ENCODE results near the gene CYTH2.

Gene CYTH2, protein sequence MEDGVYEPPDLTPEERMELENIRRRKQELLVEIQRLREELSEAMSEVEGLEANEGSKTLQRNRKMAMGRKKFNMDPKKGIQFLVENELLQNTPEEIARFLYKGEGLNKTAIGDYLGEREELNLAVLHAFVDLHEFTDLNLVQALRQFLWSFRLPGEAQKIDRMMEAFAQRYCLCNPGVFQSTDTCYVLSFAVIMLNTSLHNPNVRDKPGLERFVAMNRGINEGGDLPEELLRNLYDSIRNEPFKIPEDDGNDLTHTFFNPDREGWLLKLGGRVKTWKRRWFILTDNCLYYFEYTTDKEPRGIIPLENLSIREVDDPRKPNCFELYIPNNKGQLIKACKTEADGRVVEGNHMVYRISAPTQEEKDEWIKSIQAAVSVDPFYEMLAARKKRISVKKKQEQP

DNA sequence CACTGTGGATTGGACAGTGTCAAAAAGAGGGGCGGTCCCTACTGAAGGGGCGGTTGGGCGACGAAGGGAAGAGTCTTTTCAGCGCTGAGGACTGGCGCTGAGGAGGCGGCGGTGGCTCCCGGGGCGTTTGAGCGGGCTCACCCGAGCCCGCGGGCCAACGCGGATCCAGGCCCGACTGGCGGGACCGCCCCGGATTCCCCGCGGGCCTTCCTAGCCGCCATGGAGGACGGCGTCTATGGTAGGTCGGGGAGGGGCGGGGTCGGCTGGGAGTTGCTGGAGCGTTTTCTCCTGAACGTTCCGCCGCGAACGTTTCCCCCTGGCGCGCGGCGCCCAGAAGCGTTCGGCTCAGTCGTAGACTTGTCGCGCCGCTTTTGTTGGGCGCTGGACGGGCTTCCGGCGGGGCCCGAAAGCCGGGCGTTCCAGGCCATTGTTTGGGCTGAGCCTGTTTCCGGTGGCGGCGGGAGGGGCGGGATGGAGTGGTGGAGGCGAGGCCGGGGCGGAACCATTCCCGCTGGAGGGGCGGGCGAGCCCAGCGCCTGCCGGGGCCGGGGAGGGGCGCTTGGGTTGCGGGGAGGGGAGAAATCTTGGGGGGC is at the start of gene CYTH2:
Gene CYTH2 (plus strand): TSS at position 81 of the 593 bp plus-strand sequence. CDS start 139 bp downstream, at position 220.
- DNase-seq: peak; percentile 78

DNA sequence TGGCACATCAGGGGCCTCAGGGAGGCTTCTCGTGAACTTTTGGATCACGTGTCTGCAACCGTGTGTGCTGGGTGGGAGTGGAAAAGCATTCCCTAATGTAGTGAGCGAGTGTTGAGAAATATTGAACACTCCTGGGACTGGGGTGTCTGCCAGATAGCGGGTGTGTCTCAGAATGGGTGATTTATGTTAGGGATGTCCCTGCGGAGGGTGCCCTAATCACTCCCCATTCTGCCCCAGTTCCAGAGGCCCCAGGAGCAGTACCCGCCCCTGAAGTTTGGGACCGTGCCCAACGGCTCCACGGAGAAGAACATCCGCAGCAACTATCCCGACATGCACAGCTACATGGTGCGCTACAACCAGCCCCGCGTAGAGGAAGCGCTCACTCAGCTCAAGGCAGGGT is 47.6 kb upstream of the CYTH2 start:
- no peak for DNase-seq

DNA sequence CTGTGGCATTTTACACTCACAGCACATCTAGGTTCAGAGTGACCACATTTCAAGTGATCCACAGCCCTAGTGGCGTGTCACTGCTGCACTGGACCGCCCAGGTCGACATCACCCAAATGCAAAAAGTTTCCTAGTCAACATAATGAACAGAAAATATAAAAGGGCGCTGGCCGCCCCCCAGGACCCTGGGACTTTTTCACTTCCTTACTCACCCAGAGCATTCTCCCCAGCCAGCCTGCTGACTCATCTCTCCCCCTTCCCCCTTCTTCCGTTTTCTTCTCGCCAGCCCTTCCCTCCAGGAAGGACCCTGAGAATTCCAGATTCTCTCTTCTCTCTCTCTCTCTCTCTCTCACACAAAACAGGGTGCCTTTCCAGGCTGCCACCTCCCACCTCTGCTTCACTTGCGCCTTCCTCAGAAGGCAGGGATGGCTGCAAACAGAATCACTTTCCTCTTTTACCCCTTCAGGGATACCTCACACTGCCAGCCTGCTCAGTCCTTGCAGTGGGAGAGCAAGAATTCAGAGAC is 44.4 kb upstream of the CYTH2 start:
- DNase-seq: peak; percentile 28

DNA sequence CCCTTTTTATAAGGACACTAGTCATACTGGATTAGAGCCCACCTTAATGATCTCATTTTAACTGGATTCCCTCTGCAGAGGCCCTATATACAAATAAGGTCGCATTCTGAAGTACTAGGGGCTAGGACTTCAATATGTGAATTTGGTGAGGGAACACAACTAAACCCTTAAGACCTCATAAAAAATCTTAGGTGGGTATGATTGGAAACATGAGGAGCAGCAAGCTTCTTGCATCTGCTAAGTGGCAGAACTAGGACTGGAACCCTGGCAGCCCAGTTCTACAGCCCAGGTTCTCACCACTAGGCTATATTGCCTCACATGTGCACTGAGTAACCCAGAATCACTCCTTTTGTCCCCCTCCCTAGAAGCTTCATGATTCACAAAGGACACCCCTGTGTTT is 40.5 kb upstream of the CYTH2 start:
- DNase-seq: no peak

DNA sequence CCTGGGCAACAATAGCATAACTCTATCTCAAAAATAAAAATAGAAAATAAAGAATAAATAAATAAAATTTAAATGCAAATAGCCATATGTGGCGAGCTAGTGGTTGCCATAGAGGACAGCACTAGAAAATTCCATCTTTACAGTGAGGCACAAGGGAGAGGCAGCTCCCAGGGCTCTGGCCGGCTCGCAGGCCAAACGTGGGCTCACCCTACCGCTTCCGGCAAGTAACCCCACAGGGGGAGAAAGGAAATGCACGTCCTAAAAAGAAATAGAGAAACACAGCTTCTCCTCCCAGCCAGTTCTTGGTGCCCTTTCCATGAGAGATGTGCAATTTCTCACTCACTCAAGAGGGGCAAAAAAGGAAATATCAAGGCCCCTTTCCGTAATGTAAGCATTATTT is 35.8 kb upstream of the CYTH2 start:
- peak; percentile 26 for DNase-seq

DNA sequence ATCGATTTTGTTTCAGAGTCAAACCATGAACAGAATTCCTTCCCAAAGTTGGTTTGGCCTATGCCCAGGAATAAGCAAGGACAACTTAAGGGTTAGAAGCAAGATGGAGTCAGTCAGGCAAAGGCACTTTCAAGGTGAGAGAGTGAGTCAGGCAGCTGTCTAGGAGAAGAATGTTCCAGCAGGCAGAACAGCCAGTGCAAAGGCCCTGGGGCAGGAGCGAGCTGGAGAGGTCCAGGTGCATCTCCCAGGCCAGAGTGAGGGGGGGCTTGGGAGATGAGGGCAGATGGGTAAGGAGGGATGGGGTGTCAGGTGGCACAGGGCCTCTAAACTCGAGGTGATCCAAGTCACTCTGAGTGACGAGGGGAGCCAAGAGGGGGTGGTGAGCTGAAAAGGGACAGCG is 32.6 kb upstream of the CYTH2 start:
- DNase-seq: no peak

DNA sequence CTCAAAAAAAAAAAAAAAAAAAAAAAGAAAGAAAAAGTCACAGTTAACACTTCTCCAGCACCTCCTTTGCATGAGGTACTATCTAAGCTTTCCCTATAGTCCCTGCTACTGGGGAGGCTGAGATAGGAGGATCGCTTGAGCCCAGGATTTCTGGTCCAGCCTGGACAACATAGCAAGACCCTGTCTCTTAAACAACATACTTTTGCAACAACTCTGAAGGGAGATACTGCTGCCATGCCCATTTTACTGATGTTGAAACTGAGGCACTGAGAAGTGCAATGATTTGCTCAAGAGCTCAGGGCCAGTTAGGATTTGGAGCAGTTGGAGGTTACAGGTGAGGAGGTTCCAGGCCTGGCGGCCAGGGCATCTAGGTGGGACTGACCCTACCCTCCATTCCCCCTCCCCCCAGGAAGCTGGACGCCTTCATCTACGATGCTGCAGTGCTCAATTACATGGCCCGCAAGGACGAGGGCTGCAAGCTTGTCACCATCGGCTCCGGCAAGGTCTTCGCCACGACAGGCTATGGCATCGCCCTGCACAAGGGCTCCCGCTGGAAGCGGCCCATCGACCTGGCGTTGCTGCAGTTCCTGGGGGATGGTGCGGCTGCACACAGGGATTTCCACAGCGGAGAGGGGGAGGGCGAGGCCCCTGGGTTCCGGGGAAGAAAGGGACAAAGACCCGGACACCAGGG is 27.7 kb upstream of the CYTH2 start:
- DNase-seq: no peak

DNA sequence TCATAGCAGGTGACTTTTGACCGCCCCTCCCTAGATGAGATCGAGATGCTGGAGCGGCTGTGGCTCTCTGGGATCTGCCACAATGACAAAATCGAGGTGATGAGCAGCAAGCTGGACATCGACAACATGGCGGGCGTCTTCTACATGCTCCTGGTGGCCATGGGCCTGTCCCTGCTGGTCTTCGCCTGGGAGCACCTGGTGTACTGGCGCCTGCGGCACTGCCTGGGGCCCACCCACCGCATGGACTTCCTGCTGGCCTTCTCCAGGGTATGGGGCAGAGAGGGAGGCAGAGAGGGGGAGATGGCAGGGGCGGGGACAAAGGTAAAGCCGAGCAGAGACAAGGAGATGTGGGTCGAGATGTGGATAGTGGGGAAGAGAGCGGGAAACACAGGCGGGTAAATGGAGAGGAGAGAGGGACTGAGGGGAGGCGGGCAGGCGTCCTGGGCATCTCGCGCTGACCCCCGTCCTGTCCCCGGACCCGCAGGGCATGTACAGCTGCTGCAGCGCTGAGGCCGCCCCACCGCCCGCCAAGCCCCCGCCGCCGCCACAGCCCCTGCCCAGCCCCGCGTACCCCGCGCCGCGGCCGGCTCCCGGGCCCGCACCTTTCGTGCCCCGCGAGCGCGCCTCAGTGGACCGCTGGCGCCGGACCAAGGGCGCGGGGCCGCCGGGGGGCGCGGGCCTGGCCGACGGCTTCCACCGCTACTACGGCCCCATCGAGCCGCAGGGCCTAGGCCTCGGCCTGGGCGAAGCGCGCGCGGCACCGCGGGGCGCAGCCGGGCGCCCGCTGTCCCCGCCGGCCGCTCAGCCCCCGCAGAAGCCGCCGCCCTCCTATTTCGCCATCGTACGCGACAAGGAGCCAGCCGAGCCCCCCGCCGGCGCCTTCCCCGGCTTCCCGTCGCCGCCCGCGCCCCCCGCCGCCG is 26.8 kb upstream of the CYTH2 start:
- DNase-seq: no peak

DNA sequence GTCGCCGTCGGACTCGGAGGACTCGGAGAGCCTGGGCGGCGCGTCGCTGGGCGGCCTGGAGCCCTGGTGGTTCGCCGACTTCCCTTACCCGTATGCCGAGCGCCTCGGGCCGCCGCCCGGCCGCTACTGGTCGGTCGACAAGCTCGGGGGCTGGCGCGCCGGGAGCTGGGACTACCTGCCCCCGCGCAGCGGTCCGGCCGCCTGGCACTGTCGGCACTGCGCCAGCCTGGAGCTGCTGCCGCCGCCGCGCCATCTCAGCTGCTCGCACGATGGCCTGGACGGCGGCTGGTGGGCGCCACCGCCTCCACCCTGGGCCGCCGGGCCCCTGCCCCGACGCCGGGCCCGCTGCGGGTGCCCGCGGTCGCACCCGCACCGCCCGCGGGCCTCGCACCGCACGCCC is 25.9 kb upstream of the CYTH2 start:
- DNase-seq: no peak

DNA sequence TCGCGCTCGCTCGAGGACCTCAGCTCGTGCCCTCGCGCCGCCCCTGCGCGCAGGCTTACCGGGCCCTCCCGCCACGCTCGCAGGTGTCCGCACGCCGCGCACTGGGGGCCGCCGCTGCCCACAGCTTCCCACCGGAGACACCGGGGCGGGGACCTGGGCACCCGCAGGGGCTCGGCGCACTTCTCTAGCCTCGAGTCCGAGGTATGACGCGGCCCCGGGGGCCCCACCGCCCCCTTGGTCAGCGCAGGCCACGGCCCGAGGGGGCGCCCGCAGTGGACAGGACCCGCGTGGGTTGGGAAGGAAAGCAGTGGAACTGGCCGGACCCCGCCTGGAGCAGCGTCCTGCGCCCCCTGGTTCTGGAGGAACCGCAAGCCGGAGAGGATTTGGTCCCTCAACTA is 25.4 kb upstream of the CYTH2 start:
- DNase-seq: no peak

DNA sequence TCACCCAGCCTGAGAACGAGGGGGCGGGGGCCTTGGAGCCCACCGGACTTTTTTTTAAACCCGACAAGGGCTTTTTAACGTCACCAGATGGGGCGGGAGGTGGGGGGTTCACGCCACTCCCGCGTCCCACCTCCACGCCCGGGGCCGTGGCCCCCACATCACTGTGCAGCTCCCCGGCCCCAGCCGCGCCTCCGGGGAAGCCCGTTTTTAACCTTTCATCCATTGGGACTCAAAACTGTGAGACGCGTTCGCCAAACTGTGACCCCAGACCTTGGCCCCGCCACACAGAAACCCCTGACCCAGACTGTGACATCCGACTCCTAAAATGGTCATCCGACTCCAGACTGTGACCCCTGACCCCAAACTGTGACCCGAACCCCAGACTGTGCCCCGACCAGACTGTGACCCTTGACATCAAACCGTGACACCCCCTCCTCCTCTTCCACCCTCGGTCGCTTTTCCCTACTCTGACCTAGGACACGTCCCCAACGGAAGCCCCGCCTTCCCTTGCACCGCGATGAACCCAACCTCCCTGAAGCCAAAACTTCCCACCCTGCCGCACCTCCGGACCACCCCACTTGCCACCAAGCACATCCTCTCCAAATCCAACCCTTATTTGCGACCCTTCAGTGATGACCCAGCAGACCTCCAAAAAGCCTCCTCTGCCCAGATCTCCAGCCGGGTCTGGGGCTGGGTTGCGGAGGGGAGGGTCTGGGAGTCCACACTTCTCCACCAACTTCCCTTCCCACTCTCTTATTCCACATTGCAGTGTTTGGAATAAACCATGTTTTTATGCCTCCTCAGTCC is 24.8 kb upstream of the CYTH2 start:
- DNase-seq: no peak

DNA sequence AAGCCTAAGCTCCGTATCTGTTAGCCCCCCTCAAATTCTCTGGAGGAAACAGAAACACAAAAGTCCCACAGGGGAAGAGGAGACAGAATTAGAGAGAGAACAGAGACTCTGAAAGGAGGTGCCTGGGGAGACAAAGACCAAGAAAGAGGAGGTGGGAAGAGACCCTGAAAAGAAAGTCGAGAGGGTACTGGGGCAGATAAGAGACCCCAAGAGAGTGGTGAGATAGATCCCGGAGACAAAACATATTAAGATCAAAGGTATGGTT is 24.3 kb upstream of the CYTH2 start:
- DNase-seq: no peak

DNA sequence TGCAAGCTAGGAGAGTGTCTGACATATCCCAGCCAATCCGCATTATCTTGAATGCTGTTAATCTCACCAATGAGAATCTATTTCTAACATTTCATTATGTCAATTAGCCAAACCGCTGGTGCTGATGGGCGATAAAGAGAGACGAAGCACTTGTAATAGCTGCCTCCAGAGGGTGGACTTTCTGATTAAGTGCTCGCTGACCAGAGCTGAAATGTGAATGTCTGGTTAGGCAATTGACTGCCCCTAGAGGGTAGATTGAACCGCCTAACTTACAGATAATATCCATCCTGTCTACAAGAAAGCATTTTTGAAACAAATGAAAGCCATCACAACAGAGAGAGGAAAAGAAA is 23.9 kb upstream of the CYTH2 start:
- DNase-seq: peak; percentile 98

DNA sequence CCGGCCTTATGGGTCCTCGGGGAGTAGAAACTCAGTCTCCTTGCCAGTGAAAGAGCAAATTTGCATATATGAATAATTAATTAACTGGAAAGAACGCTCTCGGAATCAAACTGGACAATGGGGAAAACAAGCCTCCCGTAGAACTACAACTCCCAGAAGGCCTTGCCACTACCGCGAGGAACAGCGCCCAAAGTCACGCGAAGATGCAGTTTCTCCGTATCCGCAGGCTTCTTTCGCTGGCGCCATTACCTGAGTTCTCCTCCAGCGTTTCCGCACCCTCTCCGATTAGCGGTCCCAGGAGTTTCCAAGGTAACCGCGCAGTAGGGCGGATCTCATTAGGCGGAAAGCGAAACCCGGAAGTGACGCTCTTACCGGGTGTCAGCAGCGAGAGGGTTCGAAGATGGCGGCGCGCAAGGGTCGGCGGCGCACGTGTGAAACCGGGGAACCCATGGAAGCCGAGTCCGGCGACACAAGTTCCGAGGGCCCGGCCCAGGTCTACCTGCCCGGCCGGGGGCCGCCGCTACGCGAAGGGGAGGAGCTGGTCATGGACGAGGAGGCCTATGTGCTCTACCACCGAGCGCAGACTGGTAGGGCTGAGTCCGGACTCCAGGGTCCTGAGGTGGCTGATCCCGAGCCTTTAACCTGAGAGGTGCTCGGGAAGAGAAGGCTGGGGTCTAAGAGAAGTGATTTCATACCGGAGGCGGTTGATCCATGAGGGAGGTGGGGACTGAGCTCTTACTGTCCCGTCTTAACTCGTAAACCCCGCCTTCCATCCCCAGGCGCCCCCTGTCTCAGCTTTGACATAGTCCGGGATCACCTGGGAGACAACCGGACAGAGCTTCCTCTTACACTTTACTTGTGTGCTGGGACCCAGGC is 23.3 kb upstream of the CYTH2 start, which contains the start of gene GRWD1:
Gene GRWD1 (plus strand): TSS at position 378 of the 876 bp plus-strand sequence. CDS start 23 bp downstream, at position 401.
- peak; percentile 98 for DNase-seq

DNA sequence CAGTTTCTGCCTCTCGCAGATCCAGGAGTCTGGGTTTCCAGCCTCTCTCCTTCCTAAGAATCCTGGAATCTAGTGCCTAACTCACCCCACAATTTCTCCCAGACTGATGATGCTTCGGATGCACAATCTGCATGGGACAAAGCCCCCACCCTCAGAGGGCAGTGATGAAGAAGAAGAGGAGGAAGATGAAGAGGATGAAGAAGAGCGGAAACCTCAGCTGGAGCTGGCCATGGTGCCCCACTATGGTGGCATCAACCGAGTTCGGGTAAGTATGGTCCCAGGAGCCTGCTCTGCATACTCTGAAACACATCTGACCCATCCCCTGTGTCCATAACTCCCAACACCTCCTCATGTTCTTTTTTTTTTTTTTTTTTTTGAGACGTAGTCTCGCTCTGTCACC is 22.6 kb upstream of the CYTH2 start:
- no peak for DNase-seq

DNA sequence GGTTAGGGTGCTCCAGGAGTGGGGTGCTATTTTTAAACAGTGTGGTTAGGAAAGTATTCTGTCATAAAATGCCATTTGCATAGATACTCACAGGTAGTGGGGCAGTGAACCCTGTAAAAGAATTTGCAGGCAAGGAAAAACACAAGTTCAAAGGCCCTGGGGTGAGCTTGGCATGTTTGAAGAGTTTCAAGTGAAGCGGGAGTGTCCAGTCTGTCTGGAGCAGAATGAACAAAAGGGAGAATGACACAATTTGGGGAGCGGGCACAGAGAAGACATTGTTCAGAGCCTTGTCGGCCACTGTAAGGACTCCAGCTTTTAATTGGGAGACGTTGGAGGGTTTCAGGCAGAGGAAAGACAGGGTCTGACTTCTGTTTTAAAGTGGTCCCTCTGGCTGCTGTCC is 20.6 kb upstream of the CYTH2 start:
- DNase-seq: no peak

DNA sequence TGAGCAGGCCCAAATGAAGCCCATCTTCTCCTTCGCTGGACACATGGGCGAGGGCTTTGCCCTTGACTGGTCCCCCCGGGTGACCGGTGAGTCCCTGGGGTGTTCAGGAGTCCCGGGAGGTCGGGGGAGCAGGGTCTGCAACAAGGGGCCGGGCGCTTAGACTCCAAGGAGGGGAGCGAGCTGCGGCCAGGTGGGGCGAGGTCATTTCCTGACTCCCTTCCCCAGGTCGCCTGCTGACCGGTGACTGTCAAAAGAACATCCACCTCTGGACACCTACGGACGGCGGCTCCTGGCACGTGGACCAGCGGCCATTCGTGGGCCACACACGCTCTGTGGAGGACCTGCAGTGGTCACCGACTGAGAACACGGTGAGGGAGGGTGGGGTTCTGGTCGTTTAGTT is 18.7 kb upstream of the CYTH2 start:
- no peak for DNase-seq

DNA sequence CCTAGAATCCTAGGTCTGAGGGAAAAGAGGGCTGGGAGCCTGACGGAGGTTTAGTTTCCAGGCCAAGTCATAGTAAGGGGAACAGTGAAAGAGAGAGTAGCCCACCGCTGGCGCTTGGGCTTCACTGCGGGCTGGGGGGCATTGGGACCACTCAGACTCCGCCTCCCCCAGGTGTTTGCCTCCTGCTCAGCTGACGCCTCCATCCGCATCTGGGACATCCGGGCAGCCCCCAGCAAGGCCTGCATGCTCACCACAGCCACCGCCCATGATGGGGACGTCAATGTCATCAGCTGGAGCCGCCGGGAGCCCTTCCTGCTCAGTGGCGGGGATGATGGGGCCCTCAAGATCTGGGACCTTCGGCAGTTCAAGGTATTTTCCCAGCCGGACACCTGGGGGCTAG is 18.3 kb upstream of the CYTH2 start:
- no peak for DNase-seq

DNA sequence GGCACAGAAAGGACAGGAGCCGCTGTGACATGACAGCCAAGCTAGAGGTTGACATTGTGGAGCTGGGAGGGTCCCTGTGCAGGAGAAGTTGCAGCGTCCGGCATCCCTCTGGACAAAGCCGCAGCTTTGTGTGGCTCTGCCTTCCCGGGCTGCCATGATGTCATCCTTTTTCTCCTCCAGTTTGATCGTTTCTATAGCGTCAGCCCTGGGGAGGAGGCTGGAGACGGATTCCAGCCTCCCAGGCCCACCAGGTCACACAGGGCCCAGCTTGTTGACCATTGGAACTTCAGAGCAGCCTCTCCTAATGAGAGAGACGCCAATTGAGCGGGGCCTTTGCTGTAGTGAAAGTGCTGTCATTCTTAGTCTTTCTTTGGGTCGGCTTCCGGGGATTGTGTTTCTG is 17.5 kb upstream of the CYTH2 start:
- no peak for DNase-seq

DNA sequence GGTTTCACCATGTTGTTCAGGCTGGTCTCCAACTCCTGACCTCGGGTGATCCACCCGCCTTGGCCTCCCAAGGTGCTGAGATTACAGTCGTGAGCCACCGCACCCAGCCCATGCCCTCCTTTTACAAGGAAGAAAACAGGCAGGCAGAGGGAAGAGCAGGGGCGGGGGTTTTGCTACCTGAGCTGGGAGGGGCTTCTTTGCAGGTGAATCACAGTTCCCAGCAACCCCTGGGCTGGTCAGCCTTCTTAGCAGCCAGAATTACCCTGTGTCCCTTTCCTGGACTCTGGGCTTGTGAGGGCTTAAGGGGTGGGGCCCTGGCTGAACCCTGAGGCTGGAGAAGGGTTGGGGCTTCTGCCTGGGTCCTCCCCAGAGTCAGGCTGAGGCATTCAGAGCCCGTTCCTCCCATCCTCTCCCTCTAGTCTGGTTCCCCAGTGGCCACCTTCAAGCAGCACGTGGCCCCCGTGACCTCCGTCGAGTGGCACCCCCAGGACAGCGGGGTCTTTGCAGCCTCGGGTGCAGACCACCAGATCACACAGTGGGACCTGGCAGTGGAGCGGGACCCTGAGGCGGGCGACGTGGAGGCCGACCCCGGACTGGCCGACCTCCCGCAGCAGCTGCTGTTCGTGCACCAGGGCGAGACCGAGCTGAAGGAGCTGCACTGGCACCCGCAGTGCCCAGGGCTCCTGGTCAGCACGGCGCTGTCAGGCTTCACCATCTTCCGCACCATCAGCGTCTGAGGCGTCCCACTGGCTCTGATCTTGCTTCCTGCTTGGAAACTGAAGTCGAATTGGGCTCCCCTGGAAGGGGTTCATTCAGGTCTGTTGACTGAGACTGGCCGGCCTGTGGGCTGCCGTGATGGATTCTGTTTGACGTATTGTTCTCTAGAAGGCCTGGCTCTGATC is 16.6 kb upstream of the CYTH2 start:
- DNase-seq: no peak
